ELR (cell line): ENCODE measurements around the gene TSPAN2.

Source experiments
- DNase-seq: peaks from one replicate; pipeline ENCODE4 v3.0.0-alpha.2; 2015; ENCODE audit warnings: low read depth

The TSPAN2 gene

DNA sequence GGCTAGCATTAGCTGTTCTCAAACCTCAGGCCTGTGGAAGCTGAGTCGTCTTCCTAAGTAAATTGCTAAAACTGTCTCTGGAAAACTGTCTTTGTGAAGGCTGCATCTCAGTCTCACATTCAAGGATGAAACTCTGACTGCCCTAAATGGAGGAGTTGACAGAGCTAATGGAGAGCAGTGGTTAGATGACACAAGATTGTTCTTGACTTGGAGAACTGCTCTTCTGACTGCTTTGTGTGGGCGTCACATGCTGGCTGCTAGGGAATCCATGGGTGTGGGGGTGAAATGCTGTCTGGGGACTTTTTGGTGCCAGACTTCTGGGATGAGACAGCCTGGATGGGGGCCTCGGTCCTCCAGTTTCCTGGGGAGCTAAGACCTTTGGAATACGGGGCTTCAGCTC is 24.5 kb upstream of the TSPAN2 start:
- DNase-seq = no peak

DNA sequence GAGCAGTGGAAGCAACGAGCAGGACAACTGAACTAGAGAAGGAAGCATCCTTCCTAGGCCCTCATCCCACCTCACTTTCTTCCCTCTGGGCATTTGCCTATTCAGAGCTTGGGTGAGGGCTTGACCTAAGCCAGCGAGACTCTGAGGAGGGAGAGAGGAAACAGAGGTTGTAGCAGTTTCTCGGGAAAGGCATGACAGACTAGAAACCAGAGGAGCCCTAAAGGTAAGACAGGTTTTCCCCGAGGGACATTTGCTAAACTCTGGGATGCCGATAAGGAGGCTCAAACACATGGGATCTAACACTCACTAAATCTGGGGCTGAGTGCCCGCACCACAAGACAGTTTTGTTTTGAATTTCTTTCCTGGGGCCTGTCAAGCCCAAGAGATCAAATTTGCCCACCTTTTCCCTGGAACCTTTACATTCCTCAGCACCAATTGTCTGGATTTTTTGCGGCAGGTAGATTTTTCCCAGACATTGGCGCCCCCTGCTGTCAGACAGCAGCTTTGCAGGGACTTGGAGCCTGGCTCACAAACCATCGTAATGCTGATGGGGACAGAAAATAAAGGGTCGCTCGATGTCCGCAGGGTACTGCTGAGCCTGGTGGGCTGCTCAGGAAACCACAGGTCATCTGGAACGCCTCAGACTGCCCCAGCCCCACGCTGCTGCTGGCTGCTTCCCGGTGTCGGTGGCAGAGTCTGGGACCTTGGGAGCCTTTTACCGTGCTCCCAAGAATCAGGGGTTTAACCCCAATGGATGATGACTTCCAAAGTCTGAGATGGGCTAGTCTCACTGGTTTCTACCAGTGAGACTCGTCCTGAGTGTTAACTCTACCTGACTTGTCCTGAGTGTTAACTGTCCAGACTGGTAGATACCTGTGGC is 23.4 kb upstream of the TSPAN2 start:
- DNase-seq = peak; percentile 43

DNA sequence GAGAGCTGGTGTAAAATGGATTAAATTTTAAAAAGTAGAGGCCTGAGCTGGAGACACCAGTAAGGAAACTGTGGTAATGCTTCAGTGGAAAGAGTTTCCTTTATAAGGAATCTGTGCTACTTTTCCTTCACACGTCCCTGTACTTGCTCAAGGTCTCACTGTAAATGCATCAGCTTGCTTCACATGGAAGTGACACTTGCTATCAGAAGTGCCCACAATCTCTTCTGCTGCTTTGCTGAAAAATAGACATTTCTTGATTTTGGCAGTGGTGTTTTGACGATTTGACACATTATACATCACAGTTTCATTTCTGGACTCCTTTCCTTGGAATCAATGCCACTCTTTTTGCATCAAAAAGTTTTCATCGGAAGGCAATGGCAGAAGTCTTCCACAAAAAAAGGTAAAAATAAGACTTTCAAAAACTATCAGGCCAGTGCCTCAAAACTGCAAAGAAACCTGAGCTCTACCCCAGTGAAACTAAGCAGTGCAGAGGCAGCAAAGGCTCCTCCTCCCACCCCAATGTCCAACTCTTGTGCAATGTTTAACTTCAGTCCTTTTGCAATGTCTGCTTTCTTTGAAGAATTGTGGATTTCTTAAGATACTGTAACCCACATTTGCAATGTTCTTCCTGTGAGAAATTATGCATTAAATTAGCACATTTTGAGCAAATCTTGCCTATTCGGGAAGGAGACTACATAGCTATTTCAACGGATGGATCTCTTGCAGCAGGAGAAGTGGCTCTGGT is 18.4 kb upstream of the TSPAN2 start:
- DNase-seq = no peak

DNA sequence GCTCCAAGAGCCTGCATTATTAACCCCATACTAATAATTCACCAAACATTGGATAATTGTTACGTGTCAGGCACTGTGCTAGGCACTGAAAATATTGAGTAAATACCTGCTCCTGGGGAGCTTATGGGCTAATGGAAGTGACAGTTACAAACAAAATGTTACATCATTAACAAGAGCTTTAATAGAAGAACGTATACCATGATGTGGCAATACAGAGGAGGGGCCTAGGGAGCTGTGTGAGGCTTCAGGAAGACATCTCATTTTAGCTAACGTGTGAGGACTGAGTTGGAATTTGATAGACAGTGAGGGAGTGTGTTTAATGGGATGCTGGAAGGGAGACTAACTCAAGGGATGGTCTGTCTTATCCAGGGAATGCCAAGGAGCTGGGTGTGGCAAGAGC is 16.5 kb upstream of the TSPAN2 start:
- DNase-seq = no peak

DNA sequence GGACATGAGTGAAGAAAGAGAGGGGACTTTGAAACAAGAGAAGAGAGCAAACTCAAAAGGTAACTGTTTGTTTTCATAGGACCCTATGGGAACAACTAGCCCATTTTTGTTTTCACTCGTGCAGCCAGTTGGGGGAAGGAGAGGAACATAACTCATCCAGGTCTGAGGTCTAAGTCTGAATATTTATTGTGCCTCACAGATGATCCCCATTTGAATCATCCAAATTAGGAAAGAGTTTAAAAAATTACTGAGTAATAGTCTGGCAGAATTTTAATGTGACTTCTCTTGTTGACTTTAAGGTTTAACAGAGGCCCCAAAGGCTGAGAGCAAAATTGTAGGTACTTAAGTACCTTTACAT is 10.4 kb upstream of the TSPAN2 start:
- DNase-seq = peak; percentile 11

DNA sequence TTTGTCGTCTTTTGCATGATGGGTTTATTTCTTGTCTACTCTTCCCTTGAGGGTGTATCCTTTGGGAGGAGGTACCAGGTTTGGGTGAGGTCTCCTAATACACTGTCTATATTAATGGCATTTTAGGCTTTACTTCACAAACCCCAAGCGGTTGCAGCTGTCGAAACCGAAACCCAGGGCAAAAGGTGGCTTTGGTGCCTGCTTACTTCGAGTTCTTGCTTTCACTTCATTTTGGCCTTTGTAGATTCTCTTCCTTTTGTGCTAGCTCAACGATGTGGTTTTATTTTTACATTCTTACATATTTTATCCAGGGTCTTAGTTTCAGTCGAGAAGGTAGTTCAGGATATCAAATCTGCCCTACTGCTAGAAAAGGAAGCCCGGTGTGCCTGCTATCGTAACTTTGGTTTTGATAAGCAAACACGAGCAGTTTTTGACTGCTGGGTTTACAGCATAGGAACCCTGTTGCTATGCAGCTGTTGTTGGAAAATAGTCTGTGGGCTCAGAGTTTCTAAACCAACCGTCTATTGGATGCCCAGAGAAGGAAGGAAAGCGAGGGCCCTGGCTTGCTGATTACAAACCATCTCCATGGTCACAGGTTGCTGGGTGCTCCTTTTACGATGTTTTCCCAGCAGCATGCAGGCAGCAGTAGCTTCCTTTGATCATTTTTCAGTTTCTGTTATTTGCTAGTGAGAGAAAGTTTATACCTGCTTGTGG is 9.8 kb upstream of the TSPAN2 start:
- no peak for DNase-seq

DNA sequence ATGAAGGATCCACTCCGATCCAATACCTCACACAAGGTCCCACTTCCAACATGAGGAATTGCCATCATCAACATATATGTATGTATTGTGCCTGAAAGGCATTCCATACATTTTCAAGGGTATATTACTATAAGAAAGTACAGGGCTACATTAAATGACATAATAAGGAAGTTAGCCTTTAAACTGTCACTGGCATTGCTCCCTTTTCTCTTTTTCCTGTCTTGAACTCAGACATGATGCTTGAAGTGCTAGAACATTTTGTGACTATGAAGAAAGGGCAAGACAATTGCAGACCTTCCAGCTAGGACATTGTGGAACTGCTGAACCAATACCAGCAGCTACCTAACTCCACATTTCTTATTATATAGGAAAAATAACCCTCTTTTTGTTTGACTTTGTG is 2.9 kb upstream of the TSPAN2 start:
- no peak for DNase-seq

DNA sequence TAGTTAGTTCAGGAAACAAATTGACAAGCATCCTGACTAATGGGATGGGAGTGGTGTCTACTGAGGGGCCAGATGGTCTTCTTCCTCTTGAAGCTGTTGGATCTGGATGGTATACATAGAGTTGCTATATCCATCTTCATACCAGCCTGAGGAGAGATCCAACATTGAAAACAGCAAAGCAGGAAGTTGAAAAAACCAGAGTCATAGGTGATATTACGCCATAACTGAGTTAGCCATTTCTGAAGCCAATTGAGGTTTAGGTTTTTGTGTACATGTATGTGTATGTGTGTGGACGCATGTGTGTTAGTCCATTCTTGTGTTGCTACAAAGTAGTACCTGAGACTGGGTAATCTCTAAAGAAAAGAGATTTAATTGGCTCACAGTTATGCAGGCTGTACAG is 2.3 kb upstream of the TSPAN2 start:
- DNase-seq = no peak

DNA sequence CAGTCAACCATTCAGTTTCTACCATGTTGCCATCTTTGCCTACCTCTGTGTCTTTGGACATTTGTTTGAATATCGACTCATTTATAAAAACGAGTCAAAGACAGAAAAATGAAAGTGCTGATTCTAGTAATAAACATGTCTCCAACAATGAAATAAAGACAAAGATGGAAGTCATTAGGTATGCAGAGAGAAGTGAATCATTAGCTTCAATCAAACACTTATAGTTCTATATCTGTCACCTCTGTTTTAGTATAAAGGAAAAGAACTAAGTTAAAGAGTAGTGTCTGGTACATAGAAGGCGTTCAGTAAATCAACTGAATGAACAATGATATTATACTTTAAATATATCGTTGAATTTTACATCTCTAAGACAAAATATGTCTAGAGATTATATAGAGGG is 1.7 kb upstream of the TSPAN2 start:
- DNase-seq = no peak

DNA sequence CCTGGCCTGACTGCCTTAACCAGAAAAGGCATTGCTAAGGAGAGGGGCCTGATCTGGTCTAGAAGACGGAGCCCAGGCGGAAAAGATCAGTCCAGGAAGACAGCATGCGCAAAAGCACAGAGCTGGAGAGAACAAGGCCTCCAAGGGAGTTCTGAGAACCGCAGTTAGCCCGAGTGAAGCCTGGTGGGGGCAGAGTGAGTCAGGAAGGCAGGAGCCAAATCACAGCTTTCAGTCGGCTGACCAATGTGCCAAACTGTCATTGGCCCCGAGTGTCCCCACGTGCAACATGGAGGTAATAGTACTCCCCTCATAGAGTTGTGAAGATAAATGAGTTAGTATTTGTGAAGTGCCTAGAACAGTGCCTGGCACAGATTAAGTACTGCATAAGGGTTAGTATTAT is 1.2 kb upstream of the TSPAN2 start:
- DNase-seq = no peak

DNA sequence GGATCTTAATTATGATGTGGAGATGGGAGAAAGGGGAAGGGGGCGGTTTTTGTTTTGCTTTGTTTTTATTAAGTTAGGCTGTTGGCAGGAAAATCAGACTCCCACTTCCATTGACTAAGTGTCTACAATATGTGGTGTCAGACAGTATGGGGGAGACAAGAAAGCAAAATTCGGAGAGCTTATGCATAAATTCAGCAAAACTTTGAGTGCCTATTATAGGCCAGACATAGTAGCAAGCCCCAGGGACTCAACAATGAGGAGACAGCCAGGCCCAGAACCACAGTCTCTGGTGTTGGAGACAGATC is 835 bp upstream of the TSPAN2 start:
- DNase-seq = no peak

DNA sequence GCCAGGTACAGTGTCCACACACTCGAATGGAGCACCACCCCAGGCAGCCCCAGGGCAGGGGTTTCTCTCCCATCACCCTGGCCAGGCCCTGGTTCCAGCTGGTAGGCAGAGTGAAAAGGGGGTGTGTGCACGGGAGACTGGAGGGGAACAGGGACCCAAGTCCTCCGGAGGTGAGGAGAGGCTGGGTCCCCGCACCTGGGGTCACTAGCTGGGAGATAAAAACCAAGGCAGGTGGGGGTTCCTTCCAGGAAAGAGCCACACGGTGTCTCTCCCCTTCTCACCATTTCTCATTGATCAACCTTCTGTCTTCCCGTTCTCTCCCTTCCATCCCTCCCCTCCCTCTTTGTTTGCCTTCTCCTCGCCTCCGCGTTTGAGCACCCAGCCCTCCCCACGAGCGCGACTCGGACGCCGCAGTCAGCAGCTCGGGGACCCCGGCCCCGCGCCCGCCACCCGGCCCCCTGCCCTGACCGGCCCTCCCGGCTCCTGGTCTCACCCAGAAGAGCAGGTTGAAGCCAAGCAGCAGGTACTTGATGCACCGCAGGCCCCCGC is 358 bp downstream of the TSPAN2 start:
- DNase-seq = no peak

DNA sequence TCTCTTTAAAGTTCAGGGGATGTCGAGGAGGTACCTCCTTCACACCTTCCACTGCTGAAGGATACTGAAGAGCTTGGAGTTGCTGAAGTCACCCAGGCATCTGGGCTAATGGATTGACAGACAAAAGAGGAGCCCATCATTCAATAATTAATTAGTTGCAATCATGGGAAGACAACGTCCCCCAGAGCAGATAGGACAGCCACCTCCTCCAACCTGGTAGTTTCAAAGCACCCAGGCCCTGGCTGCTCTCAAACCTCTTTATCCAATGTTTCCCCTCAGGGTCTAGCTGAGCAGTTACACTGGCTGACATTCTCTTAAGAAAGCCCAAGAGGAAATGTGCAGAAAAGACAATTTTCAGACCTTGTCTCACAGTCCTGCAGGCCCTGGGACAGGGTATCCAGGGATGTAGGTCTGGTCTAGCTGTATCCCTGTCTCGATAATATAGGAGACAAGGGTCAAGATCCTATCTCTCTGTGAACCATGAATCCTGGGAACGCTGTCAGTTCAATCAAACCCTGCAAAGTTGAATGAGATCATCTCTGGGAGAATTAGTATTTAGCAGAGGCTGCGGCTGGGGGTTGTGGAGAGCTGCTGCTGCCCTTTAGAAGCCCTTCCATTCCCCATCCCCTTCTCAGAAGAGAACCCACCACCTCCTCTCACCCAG is 1.1 kb downstream of the TSPAN2 start:
- no peak for DNase-seq

DNA sequence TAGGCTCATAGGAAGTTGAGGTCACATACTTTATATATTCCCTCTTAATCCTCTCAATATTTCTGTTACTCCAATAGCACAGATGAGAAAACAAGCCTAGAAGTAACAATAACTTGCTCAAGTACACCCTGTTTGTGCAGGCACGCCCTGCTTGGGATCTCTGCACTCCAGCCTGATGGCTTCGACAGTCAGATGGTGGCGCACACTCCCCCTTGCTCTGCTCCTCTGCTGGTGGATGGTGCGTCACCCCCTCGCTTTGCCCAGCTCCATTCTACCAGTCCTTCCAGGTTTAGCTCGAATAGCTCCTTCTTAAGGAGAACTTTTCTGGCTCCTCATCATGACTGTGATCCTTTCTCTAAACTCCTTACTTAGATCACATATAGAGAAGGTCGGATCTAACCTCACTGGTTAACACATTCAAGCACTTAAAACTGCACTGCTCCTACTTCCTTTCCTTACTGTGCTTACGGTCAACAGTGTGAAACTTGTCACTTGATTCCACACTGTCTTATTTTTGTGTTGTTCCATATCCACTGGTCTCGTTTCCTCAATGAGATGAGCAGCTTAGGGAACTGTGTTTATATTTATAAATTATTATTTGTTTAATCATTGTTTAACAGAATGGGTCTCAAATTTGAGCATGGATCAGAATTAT is 3.0 kb downstream of the TSPAN2 start:
- no peak for DNase-seq

DNA sequence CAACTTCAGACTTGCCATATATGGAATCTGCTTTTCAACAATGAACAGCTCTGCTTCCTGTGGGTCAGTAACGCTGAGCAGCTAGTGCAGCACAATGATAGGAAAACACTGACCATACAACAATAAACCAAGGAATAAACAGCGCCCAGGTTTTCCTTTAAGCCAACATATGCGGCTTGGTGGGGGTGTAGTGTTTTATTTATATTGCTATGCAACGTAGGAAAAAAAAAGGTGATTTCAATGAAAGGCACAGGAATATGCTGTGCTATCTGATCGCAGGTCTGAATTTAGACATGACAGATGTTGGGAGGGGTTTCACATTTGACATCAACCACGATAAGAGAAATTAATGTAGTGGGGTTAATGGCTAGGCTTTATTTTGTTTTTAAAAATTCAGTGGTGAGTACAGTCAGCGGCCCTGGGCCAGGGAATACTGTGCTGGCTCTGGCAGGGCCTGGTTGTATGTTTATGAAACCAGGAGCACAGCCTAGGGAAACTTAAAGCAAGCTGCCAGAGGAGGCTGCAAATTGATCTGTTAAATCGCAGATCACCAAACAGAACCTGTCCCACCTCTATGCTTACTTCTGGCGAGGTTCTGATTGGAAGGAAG is 4.3 kb downstream of the TSPAN2 start:
- DNase-seq = no peak

DNA sequence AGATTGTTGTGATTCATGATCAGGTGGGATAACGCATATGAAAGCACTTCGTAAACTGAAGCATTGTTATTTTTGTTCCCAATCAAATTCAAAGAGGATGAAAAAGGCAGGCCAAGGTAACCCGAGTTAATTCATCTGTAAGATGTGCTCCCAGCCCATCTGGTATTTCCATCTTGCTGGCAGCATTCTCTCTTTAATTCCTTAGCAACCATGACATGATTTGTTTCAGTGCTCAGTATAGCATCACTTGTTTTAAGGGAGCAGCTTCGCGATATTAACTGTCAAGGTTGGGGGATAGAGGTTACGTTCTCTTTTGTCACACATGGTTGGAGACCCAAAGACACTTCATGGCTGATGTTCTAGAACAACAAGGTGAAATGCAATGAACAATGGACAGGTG is 6.4 kb downstream of the TSPAN2 start:
- no peak for DNase-seq

DNA sequence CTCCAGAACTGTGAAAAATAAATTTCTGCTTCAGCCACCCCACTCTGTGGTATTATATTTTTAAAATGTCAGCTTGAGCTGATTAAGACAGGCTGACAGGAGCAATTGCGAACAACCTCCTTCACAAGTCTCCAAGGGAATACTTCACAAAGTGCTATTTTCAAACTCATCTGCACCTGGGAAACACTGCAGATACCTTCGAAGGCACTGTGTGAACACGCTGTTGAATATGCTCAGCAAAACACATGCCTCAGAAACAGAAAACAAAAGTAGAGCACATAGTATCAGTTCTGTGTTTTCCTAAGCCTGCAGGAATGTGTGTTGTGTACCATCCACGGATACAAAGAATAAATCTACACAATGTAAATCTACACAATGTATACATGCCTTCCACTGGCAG is 10.6 kb downstream of the TSPAN2 start:
- no peak for DNase-seq

DNA sequence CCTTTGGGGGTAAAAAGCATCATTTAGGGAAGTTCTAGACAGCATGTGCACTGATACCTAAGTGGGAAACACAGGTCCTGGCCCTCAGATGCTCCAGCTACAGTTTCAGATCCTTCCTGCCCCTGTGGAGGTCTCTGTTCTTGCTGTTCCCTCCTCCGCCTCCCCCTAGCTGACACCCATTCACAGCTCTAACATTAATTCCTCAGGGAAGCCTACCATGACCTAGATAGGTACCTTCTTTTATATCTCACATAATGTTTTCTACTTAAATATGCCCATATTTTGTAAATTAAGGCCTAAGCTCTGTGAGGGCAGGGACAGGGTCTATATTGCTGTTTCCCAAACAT is 11.3 kb downstream of the TSPAN2 start:
- no peak for DNase-seq

DNA sequence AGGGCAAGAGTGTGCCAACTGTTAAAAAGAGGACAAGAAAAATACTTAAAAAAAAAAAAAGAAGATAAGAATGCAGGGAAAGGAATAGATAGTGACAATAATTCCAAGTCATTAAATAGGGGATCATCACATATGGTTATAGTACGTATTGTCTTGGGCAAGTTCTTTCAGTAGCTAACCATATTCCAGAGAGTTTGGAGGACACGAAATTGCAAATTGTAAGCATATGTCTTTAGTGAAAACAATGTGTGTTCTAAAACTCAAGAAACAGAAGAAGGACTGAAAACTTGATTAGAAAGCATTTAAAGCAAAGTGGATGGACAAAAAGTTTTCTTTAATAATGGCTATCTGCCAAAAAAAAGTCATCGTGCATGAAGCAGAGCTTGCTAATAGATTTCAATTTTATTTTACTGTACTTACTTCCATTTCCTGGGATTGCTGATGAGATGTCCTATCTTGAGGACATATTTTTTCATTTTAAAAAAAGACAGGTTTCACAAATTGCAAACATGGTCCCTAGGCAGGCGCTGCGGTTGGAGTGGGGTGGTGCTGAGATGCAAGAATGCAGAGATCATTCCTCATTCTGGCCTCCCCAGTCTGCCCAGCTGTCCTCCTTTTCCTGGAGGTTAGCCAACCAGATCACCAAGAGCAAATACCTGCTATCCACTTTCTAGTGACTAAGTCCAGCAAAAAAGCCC is 11.9 kb downstream of the TSPAN2 start:
- no peak for DNase-seq

DNA sequence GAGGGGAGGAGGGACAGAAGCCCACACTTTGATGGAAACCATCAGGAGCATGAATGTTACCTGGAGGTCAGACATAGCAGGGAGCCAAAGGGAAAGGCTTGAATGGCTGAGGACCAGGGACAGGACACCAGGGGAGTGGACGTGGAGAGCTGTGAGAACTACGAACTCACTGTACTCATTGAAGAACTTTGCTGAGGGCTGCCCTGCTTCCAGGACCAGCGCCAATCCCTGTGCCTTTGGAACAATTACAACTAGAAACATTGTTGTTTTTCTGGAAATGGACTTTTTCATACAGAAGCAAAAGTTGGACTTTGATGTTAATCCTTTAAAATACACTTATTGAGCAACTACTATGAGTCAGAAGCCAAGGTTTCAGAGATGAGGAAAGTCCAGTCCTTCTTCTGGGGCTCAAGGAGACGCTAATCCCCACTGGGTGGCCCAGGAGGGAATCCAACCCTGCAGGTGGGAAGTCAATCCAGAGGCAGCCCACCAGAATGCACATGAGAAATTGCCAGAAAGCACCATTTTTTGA is 12.9 kb downstream of the TSPAN2 start:
- DNase-seq = no peak
